SU-DHL-6 (cell line): ENCODE results near the gene CTBP1.

Experiments used
- CTCF ChIP-seq: fragments of 200-600 bp; sonication (generic); IDR thresholded peaks from one replicate; pipeline ENCODE4 v1.5.1; 2017; ENCODE audit warnings: antibody characterized with exemption, mild to moderate bottlenecking, low read length, moderate library complexity; ENCODE audit not compliant: insufficient read depth, poor library complexity, severe bottlenecking
- EZH2phosphoT487 ChIP-seq: fragments of 200-600 bp; sonication (generic), shearing (Covaris generic); conservative IDR thresholded peaks from 2 replicates; pipeline ENCODE4 v1.6.1; 2018; ENCODE audit warnings: mild to moderate bottlenecking, antibody characterized with exemption, low read length, moderate library complexity, mixed read lengths

- TF ChIP-seq CTCF (no peak), EZH2phosphoT487 (no peak)
These were observed 17.1 kb downstream of the CTBP1 start for GRCh38 chr4:1231637-1232360.
